Lung (tissue), 12 donors: ENCODE results near the gene PTTG1. TPM values are rescaled to one million over a fixed set of nuclear protein-coding genes. Genes with fewer than 3 reads are reported as not detected.

Experiments used
- ATAC-seq: fragments of 200-7000 bp; cut with Tn5 transposase; one replicate; pipeline ENCODE4 v1.9.1; 2020; ENCODE audit warnings: moderate number of reproducible peaks; ENCODE audit not compliant: insufficient read depth, low FRiP score
- DNase-seq, 3 donors: peaks; one replicate each; pipeline ENCODE4 v3.0.0-alpha.2; 2013 to 2017
- H3K27ac ChIP-seq, 2 donors: one replicate each; pipeline ENCODE4 v1.5.1; 2013; ENCODE audit warnings: mild to moderate bottlenecking in 2 of 2, moderate library complexity in 2 of 2, control low read depth in 1 of 2, inconsistent platforms in 1 of 2, low read depth in 1 of 2, low read length in 1 of 2
- H3K27me3 ChIP-seq, 3 donors: one replicate each; pipeline ENCODE4 v1.5.1; 2013; ENCODE audit warnings: low read length in 2 of 3; ENCODE audit not compliant: control insufficient read depth in 3 of 3, insufficient read depth in 3 of 3
- H3K36me3 ChIP-seq, 4 donors: one replicate each; pipeline ENCODE4 v1.5.1; 2013; ENCODE audit warnings: low read length in 4 of 4, mild to moderate bottlenecking in 1 of 4, moderate library complexity in 1 of 4; ENCODE audit not compliant: control insufficient read depth in 4 of 4, insufficient read depth in 4 of 4
- H3K4me1 ChIP-seq, 5 donors: one replicate each; pipeline ENCODE4 v1.5.1; 2013; ENCODE audit warnings: low read length in 5 of 5, mild to moderate bottlenecking in 2 of 5, moderate library complexity in 1 of 5; ENCODE audit not compliant: control insufficient read depth in 5 of 5, insufficient read depth in 5 of 5
- H3K4me3 ChIP-seq: one replicate; pipeline ENCODE4 v1.5.1; 2013; ENCODE audit warnings: mild to moderate bottlenecking, control low read depth, moderate library complexity
- H3K9ac ChIP-seq, 2 donors: one replicate each; pipeline ENCODE4 v1.5.1; 2013; ENCODE audit warnings: low read length in 2 of 2, control low read depth in 1 of 2; ENCODE audit not compliant: insufficient read depth in 1 of 2
- H3K9me3 ChIP-seq, 4 donors: one replicate each; pipeline ENCODE4 v1.5.1; 2013; ENCODE audit warnings: low read length in 3 of 4, mild to moderate bottlenecking in 1 of 4, moderate library complexity in 1 of 4; ENCODE audit not compliant: control insufficient read depth in 4 of 4, insufficient read depth in 3 of 4
- WGBS, 2 donors: extraction: QIAGEN DNeasy Blood & Tissue Kit; methylation state at CpG; one replicate each; pipeline ENCODE4 v1.1.7; 2013; 5-methylcytosine and 5-hydroxymethylcytosine counted together
- polyA plus RNA-seq, 2 donors: library from polyadenylated mRNA; stranded (reverse); fragments of 200-250 nt; gene quantifications; one replicate each; pipeline ENCODE4 v1.2.1, GENCODE V29; 2013
- total RNA-seq, 2 donors: library from RNA; depleted of rRNA in 1 of 2; stranded (reverse); fragments of >200 nt in 1 of 2; gene quantifications; one replicate each; pipeline ENCODE4 v1.2.1, GENCODE V29; 2014 to 2021
- TF ChIP-seq, protein P1 (sequence below): IDR thresholded peaks from 2 replicates; pipeline ENCODE4 v1.5.1; 2012; ENCODE audit warnings: mild to moderate bottlenecking; ENCODE audit errors: control extremely low read depth, extremely low read depth
- donor health status: control.
- donor health status: control.
- donor health status: Bipolar disorder and iron deficiency.
- donor health status: healthy.
- donor health status: DM: yes; HTN: yes; CAD: no.

PTTG1 gene
- total and polyA plus RNA-seq, 4 donors = 4.0 to 29.2 (median 15.4) TPM

DNA sequence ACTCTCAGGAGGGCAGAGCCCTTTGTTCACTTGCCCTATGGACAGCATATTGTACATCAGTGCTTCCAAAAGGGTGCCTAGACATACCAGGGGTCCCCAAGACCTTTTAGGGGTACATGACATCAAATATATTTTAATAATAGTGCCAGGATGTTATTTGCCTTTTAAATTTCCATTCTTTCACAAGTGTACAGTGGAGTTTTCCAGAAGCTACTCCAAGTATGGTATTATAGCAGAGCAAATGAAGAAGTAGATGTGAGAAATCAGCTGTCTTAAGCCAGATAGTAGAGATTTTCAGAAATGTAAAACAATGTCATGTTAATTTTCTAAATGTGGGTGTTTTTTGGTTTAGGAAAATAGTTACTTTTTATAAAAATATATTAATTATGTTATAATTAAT is 15.6 kb downstream of the PTTG1 start:
- no peaks in the 10 kb centered on the region for H3K9me3 ChIP-seq
- H3K36me3 ChIP-seq = no peaks in the 10 kb centered on the region
- no peaks in the 10 kb centered on the region for H3K27me3 ChIP-seq
- DNase-seq (no peak), ATAC-seq (no peak)
- H3K4me1 ChIP-seq = peaks cover 0 to 13% (median 0%) of the 10 kb centered on the region in 5 donors
- no peak overlapping the region for H3K9ac ChIP-seq
- TF ChIP-seq, protein P1, sequence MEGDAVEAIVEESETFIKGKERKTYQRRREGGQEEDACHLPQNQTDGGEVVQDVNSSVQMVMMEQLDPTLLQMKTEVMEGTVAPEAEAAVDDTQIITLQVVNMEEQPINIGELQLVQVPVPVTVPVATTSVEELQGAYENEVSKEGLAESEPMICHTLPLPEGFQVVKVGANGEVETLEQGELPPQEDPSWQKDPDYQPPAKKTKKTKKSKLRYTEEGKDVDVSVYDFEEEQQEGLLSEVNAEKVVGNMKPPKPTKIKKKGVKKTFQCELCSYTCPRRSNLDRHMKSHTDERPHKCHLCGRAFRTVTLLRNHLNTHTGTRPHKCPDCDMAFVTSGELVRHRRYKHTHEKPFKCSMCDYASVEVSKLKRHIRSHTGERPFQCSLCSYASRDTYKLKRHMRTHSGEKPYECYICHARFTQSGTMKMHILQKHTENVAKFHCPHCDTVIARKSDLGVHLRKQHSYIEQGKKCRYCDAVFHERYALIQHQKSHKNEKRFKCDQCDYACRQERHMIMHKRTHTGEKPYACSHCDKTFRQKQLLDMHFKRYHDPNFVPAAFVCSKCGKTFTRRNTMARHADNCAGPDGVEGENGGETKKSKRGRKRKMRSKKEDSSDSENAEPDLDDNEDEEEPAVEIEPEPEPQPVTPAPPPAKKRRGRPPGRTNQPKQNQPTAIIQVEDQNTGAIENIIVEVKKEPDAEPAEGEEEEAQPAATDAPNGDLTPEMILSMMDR = no peak
- no peak overlapping the region for H3K4me3 ChIP-seq
- H3K27ac ChIP-seq = no peak overlapping the region

DNA sequence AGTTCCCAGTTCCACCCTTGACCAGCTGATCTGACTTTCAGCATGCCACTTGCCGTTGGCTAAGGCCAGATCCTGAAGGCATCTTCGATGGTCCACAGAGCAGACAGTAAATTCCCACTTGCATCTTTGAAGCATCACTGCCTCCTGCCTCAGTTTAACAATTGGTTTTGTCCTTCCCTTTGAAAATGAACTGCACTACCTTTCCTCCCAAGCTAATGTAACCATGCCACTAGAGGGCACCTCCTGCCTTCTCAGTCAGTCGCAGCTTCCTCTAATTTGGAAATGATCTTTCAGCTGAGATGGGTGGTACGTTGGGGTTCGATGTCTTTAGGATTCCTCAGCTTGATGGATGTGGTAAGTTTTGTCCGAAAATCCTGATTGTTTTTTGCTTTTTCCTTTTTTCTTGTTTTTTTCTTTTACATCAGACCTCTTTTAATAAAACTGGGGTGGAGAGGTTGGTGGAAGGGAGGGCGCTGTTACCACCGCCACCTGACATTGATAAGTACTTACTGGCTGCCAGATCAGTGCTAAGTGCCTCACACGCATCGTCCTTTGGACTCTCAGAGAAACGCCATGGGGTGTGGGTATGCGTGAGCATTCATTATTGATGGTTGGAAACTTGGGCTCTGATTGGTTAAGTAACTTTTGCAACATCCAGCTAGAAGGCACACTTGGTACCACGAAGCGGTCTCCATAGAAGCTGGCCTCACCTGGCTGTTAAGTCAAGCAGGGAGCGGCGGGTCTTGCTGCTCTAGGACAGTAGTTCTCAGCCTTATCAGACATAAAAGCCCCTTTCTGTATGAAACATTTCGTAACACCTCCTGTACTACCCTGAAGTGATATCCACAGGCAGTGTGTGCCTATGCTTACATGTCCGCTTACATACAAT is 16.9 kb downstream of the PTTG1 start:
- Histone ChIP-seq H3K4me1 (peaks cover 0 to 13% (median 0%) of the 10 kb centered on the region in 5 donors), H3K4me3 (no peak overlapping the region), H3K27me3 (no peaks in the 10 kb centered on the region), H3K9me3 (no peaks in the 10 kb centered on the region), H3K9ac (peak overlapping the region in 1 of 2 donors; percentile 85), H3K27ac (peak overlapping the region in 1 of 2 donors; percentile 15), H3K36me3 (no peaks in the 10 kb centered on the region)
- WGBS, 2 donors = 2 to 3% methylated on average over 18 of the region's 18 CpGs
- DNase-seq (peak; percentile 41 to 67 (median 50)), ATAC-seq (peak; percentile 64)
- TF ChIP-seq, protein P1 = peak; percentile 61

DNA sequence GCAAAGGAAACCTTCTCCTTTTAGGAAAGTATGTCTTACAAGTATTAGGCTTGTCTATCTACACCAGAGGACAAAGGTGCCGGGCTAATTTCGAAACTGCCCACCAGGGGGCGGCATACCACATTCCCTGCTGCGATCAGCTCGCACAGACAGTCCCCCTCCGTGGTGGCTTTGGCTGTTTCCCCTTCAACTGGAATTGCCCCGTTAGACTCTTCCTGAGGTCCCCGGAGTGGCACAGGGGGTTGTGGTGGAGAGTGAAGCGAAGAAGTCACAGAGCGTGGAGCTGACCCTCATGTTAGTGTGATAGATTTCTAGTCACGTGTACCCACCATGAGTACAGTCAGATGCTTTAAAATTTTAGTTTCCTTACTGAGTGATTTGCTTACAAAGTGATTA is 17.5 kb downstream of the PTTG1 start:
- TF ChIP-seq, protein P1 = peak; percentile 79
- Histone ChIP-seq H3K27ac (peak overlapping the region in 1 of 2 donors; percentile 15), H3K27me3 (no peaks in the 10 kb centered on the region), H3K4me1 (peaks cover 0 to 7% (median 0%) of the 10 kb centered on the region in 5 donors), H3K9me3 (no peaks in the 10 kb centered on the region), H3K4me3 (peak overlapping the region; percentile 32), H3K9ac (peak overlapping the region; percentile 44 to 85), H3K36me3 (no peaks in the 10 kb centered on the region)
- 0 to 1% methylated on average over 11 of the region's 11 CpGs for WGBS, 2 donors
- DNase-seq (peak; percentile 84 to 88 (median 86)), ATAC-seq (peak; percentile 95)
